TTC549 (cell line): Measurements from ENCODE around the gene ORC4.
A peak's percentile ranks its signal among the peaks of the same experiment; 100 is the strongest.

Source experiments
- FAIRE-seq: peaks from 2 replicates; lab custom pipeline; 2012; peaks lifted over from hg19 to GRCh38; lab: Jason Lieb, UNC

The ORC4 gene

GRCh38 chr2:147927053-147927588 lies 93.4 kb downstream of the ORC4 start:
- FAIRE-seq = no peak

GRCh38 chr2:147925886-147926285 lies 94.7 kb downstream of the ORC4 start:
- no peak for FAIRE-seq

- no peak for FAIRE-seq
These were observed 95.9 kb downstream of the ORC4 start for GRCh38 chr2:147924647-147925046.

- no peak for FAIRE-seq
These were observed 96.7 kb downstream of the ORC4 start for GRCh38 chr2:147923846-147924245.

GRCh38 chr2:147917161-147917560 lies 103.4 kb downstream of the ORC4 start:
- FAIRE-seq = peak; percentile 9

GRCh38 chr2:147916723-147917122 lies 103.8 kb downstream of the ORC4 start:
- no peak for FAIRE-seq

GRCh38 chr2:147916067-147916466 lies 104.5 kb downstream of the ORC4 start:
- FAIRE-seq = no peak

GRCh38 chr2:147913701-147914480 lies 106.6 kb downstream of the ORC4 start:
- FAIRE-seq = no peak

GRCh38 chr2:147910990-147911473 lies 109.5 kb downstream of the ORC4 start:
- peak; percentile 95 for FAIRE-seq

- no peak for FAIRE-seq
These were observed 111.4 kb downstream of the ORC4 start for GRCh38 chr2:147909178-147909577.

GRCh38 chr2:147904051-147904450 lies 116.5 kb downstream of the ORC4 start:
- FAIRE-seq = no peak

GRCh38 chr2:147888680-147889079 lies 131.9 kb downstream of the ORC4 start:
- no peak for FAIRE-seq

GRCh38 chr2:147886136-147886535 lies 134.4 kb downstream of the ORC4 start:
- FAIRE-seq = no peak

- FAIRE-seq = no peak
These were observed 135.7 kb downstream of the ORC4 start for GRCh38 chr2:147884830-147885229.

GRCh38 chr2:147882631-147883030 lies 137.9 kb downstream of the ORC4 start:
- no peak for FAIRE-seq
